ENCODE data around the gene CRABP2.

Gene CRABP2

DNA sequence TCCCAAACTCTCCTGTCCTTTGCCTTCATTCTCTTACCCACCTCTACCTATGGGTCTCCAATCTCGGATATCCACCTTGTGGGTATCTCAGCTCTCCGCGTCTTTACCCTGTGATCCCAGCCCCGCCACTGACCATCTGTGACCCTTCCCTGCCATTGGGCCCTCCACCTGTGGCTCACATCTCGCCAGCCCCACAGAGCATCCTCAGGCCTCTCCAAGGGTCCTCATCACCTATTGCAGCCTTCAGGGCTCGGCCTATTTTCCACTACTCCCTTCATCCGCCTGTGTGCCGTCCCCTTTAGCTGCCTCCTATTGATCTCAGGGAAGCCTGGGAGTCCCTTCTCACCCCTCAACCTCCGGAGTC lies 52.4 kb downstream of the CRABP2 start:
- DNase-seq, result no peak

DNA sequence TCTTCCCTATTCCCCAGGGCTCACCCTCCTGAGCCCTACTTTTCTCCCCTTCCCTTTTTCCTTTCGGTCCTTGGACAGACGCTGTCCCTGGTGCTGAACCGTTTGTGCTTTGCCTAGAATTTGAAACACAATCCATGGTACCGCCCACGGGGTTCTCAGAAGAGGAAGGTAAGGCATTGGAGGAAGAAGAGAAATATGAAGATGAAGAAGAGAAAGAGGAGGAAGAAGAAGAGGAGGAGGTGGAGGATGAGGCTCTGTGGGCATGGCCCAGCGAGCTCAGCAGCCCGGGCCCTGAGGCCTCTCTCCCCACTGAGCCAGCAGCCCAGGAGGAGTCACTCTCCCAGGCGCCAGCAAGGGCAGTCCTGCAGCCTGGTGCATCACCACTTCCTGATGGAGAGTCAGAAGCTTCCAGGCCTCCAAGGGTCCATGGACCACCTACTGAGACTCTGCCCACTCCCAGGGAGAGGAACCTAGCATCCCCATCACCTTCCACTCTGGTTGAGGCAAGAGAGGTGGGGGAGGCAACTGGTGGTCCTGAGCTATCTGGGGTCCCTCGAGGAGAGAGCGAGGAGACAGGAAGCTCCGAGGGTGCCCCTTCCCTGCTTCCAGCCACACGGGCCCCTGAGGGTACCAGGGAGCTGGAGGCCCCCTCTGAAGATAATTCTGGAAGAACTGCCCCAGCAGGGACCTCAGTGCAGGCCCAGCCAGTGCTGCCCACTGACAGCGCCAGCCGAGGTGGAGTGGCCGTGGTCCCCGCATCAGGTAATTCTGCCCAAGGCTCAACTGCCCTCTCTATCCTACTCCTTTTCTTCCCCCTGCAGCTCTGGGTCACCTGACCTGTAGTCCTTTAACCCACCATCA lies 53.0 kb downstream of the CRABP2 start:
- DNase-seq, result no peak
